GM12892 (cell line): ENCODE data around the gene GRPR.

Experiments used
- POLR2A ChIP-seq: IDR thresholded peaks from 2 replicates; pipeline ENCODE4 v1.6.1; 2011; ENCODE audit warnings: low read depth, low read length, control low read depth
- TAF1 ChIP-seq: IDR thresholded peaks from 2 replicates; pipeline ENCODE4 v1.6.1; 2011; ENCODE audit warnings: low read depth, mild to moderate bottlenecking, control low read depth, low read length, borderline replicate concordance

DNA sequence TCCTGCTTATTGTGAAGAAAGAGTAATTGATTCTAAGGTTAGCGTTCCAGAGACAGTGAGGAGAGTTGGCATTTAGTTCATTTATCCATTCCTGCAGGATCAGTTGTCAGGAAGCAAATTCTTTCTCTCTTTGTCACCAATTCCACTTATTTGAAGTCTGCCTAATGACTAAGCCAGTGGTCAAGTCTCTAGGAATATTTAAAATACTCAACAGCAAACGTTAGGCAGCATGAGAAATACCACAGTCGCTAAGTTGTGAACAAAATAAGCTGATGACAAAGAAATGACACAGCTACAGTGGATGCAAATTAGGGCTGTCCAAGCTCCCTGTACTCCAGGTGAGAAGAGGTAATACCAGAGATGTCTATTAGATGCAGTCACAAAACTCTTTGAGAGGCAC, 37.4 kb downstream of the GRPR start:
- no peak for TF ChIP-seq POLR2A
- TF ChIP-seq TAF1: no peak
